GM19240 (cell line): ENCODE data around the gene CDCA5.

Source experiments
- DNase-seq: peaks from one replicate; pipeline ENCODE4 v3.0.0; 2011; ENCODE audit warnings: low spot score; ENCODE audit not compliant: insufficient read length

The CDCA5 gene

DNA sequence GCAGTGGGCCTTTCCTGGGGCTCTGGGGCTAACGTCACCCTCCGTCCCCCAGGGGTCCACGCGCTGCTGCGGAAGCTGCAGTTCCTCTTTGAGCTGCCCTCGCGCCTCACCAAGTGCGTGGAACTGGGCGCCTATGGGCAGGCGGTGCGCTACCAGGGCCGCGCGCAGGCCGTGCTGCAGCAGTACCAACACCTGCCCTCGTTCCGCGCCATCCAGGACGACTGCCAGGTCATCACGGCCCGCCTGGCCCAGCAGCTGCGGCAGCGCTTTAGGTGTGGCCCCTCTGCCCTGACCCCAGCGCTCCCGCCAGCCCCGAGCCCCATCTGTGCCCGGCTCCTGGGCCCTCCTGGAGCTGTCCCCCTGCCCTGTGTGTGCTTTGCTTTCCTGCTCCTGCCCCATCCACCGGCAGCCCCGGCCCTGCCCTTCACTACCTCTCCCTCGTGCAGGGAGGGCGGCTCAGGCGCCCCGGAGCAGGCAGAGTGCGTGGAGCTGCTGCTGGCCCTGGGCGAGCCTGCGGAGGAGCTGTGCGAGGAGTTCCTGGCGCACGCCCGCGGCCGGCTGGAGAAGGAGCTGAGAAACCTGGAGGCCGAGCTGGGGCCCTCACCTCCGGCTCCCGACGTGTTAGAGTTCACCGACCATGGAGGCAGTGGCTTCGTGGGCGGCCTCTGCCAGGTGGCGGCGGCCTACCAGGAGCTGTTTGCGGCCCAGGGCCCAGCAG, 24.1 kb upstream of the CDCA5 start:
- no peak for DNase-seq

- no peak for DNase-seq
These were observed 23.2 kb upstream of the CDCA5 start for GRCh38 chr11:65107078-65107477.

- no peak for DNase-seq
These were observed 20.8 kb upstream of the CDCA5 start for GRCh38 chr11:65104628-65105027.

DNA sequence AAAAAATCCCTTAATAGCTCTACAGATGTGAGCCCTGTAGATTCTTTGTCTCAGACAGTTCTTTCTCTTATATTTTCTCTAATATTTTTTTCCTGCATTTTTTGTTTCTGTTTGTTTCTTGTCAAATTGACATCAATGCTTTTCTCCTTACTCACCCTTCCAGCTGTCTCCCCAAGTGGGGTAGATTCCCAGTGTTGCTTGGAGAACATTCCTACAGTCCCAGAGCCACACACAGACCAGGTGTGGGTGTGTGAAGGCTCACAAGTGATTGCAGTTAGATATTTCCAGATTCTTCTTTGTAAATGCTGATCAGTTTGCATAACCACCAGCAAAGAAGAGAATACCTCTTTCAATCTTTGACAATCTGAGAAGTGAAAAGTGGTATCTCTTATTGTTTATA, 19.6 kb upstream of the CDCA5 start:
- no peak for DNase-seq

GRCh38 chr11:65102142-65103095, 18.6 kb upstream of the CDCA5 start:
- no peak for DNase-seq

DNA sequence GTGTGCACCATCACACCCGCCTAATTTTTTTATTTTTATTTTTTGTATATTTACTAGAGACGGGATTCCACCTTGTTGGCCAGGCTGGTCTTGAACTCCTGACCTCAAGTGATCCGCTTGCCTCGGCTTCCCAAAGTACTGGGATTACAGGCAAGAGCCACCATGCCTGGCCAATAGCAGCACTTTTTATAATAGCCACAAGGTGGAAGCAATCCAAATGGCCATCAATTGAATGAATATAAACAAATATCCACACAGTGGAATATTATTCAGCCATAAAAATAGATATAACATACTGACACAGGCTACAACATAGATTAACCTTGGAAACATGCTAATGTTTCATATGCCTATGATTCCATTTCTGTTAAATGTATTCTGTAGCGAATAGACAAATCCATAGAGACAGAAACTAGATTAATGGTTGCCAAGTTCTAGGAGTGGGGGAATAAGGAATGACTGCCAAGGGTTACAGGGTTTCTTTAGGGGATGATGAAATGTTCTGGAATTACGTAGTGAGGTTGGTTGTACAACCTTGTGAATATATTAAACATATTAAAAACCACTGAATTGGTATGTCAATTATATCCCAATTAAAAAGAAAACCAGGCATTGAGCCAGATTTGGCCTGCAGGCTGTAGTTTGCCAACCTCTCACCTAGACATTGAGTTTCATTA, 17.0 kb upstream of the CDCA5 start:
- no peak for DNase-seq

DNA sequence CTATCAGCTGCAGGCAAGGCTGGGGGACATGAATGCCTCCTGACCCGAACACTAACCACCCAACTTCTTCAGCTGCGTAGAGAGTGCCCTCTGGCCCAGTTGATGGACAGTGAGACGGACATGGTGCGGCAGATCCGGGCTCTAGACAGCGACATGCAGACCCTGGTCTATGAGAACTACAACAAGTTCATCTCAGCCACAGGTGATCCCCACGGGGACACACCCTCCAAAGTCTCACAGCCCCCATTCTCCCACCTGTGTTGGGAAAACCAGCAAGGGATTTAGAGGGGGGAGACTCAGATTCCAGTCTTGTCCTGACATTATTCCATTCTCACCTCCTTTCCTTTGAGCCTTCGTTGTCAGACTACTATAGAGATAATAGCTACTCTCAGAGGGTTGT, 13.1 kb upstream of the CDCA5 start:
- DNase-seq = no peak

DNA sequence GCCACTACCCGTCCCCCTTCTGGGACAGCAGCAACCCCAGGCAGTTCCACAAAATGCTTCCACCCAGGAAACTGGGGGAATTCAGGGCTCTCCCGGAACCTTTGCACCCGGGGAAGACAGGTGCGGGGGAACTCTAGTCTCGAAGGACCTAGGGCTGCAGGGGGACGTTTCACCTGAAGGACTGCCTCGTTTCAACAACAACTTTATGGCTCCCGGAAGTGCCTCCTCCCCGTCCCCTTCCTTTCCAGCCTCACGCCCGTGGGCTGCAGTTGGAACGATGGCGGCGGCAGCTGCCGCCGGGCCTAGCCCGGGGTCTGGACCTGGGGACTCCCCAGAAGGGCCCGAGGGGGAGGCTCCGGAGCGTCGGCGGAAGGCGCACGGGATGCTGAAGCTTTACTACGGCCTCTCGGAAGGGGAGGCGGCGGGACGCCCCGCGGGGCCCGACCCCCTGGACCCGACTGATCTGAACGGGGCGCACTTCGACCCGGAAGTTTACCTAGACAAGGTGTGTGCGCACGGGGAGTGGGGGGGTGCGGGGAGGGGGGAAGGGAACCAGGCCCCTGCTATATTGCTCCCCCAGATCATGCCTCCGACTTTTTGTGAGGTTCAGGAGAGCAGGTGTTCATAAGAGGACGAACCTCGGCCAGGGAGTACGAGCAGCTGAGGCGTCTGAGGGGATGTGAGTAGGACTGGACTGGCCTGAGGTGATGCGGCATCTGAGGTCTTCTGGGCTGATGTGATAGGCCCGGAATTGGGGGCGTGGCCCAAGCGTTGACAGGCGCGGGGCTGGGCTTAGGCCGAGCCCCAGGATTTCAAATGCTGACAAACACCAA, 12.3 kb upstream of the CDCA5 start, which contains the start of gene VPS51:
Gene VPS51 (plus strand): TSS at position 241 of the 833 bp plus-strand sequence. CDS start 37 bp downstream, at position 278.
- DNase-seq = peak; percentile 93

GRCh38 chr11:65095427-65095826, 11.6 kb upstream of the CDCA5 start:
- DNase-seq = no peak

GRCh38 chr11:65090628-65091027, 6.8 kb upstream of the CDCA5 start:
- DNase-seq = no peak

GRCh38 chr11:65089621-65090020, 5.8 kb upstream of the CDCA5 start:
- DNase-seq = no peak

DNA sequence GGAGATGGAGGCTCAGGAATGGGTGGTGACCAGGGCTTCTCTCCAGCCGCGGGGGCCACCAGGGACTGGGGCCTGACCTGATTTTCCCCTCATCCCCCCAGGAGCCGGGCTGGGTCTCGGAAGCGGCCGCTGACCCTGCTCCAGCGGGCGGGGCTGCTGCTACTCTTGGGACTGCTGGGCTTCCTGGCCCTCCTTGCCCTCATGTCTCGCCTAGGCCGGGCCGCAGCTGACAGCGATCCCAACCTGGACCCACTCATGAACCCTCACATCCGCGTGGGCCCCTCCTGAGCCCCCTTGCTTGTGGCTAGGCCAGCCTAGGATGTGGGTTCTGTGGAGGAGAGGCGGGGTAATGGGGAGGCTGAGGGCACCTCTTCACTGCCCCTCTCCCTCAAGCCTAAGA, 4.0 kb upstream of the CDCA5 start:
- DNase-seq = no peak

DNA sequence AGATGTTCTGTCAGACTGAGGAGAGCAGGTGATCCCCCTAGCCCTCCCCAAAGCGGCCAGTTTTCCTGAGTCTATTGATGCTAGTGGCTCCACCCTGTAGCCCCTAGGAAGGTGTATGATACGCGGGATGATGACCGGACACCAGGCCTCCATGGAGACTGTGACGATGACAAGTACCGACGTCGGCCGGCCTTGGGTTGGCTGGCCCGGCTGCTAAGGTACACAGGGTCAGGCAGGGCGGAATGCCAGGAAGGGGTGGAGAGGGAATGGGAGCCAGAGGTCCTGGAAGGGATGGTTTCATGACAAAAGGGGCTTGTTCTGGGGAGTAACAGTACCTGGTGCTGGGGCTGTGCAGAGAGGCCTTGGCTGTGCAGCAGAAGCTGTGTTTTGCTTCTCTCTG, 3.4 kb upstream of the CDCA5 start:
- no peak for DNase-seq

DNA sequence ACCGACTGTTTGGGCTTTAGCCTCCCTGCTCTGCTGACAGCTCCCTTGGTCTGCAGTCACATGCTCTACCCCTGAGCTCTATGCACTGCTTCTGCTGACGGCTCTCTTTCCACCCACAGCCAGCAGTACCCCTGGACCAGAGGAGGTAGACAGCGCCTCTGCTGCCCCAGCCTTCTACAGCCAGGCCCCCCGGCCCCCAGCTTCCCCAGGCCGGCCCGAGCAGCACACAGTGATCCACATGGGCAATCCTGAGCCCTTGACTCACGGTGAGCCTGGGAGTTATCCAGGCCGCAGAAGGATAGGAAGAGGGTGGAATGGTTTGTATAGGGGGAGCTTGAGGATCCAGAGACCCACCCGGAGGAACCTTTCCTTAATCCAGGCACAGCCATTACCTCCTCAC, 3.0 kb upstream of the CDCA5 start:
- DNase-seq = no peak

GRCh38 chr11:65085446-65085845, 1.6 kb upstream of the CDCA5 start:
- no peak for DNase-seq

DNA sequence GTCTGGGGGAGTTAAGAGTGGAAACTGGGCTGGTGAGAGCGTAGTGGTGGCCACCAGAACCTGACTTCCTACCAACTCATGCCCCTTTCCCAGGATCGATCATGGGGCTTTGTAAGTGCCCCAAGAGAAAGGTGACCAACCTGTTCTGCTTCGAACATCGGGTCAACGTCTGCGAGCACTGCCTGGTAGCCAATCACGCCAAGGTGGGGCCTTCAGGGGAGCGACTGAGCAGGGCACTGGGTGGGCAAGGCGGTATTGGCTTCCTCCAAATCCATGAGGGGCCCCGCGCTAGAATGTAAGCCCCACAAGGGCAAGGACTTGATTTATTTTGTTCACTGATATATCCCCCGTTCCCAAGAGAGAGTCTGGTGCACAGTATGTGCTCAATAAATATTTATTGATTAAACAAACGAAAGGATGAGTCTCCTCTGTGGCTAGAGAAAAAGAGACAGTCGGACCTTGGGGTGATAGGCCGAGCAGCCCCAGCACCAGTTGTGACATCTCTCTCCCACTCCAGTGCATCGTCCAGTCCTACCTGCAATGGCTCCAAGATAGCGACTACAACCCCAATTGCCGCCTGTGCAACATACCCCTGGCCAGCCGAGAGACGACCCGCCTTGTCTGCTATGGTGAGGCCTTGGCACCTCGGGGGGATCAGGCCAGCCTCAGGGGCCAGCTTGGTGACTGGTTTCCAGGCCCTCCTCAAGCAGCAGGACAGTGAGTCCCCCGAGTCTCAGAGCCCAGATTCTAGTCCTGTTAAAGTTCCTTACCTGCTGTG, 947 bp upstream of the CDCA5 start:
- no peak for DNase-seq

DNA sequence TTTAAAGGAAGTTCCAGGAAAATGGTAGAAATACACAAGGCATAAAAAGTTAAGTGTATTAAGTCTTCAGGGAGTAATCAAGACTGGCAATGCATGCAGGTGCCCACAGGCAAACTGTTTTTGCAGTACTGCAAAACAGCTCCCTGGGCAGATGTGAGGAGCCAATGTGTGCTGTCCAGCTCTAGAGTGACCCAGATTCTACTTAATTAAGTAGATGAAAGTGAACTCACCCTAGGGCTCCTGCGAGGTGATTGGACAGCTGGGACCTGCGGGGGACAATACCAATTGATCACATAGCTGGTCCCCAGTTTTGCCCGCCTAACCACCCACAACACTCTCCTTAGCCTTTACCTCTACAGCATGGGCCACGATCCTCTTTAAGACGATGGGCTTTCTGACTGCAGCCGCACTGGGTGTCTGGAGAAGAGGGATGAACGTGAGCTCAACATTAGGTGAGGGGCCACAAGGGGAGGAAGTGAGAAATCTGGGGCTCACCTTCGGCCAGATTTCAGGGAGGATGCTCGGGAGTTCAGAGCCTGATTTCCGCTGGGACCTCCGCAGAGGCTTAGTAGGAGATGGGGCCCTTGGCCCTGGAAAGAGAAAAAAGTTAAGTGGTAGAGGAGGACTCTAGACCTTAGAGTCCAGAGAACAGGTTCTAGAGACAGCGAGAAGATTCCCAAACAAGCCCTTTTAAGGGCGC, 556 bp downstream of the CDCA5 start:
- no peak for DNase-seq

GRCh38 chr11:65078786-65079342, 5.0 kb downstream of the CDCA5 start:
- DNase-seq = no peak

GRCh38 chr11:65078151-65078550, 5.7 kb downstream of the CDCA5 start:
- peak; percentile 53 for DNase-seq
